Hepatocyte (in vitro differentiated cells): ENCODE results near the gene ZBTB7A.
"Not testable (repeated sequence)": the region's sequence is repeated elsewhere in the genome, so short reads cannot be mapped to it uniquely, and the experiment has no call there.

ENCODE experiments used
- EZH2 ChIP-seq: fragments of 200-600 bp; sonication (generic); IDR thresholded peaks from 2 replicates; pipeline ENCODE4 v1.6.1; 2016; ENCODE audit warnings: antibody characterized with exemption, mild to moderate bottlenecking, borderline replicate concordance
- EZH2phosphoT487 ChIP-seq: fragments of 200-600 bp; sonication (generic); IDR thresholded peaks from one replicate; pipeline ENCODE4 v1.6.1; 2018; ENCODE audit warnings: antibody characterized with exemption, mild to moderate bottlenecking, low read depth, moderate library complexity; ENCODE audit not compliant: unreplicated experiment, severe bottlenecking
- TF ChIP-seq, protein P1 (sequence below): fragments of 200-600 bp; sonication (generic); IDR thresholded peaks from 2 replicates; pipeline ENCODE4 v1.5.1; 2016; ENCODE audit warnings: antibody characterized with exemption, mild to moderate bottlenecking; ENCODE audit not compliant: poor library complexity

DNA sequence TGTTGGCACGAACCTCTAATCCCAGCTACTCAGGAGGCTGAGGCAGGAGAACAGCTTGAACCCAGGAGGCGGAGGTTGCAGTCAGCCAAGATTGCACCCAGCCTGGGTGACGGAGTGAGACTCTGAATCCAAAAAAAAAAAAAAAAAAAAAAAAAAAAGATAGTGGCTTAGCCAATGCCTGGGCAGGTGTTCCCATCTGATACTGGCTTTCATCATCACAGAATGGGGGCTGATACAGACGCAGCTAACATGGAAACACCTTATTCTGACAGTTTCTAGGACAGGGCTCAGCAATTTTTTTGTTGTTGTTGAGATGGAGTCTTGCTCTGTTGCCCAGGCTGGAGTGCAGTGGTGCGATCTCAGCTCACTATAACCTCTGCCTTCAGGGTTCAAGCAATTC is 65.9 kb downstream of the ZBTB7A start:
- TF ChIP-seq, protein P1, sequence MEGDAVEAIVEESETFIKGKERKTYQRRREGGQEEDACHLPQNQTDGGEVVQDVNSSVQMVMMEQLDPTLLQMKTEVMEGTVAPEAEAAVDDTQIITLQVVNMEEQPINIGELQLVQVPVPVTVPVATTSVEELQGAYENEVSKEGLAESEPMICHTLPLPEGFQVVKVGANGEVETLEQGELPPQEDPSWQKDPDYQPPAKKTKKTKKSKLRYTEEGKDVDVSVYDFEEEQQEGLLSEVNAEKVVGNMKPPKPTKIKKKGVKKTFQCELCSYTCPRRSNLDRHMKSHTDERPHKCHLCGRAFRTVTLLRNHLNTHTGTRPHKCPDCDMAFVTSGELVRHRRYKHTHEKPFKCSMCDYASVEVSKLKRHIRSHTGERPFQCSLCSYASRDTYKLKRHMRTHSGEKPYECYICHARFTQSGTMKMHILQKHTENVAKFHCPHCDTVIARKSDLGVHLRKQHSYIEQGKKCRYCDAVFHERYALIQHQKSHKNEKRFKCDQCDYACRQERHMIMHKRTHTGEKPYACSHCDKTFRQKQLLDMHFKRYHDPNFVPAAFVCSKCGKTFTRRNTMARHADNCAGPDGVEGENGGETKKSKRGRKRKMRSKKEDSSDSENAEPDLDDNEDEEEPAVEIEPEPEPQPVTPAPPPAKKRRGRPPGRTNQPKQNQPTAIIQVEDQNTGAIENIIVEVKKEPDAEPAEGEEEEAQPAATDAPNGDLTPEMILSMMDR, result not testable (repeated sequence)
- TF ChIP-seq EZH2phosphoT487, EZH2: not testable (repeated sequence)
